ENCODE results near the gene CCDC88B.

- TF ChIP-seq EZH2 (IDR thresholded peaks at IDR 0.05; ENCODE audit: insufficient read depth, poor library complexity, severe bottlenecking) (no peak), EZH2phosphoT487 (IDR thresholded peaks at IDR 0.05; ENCODE audit: insufficient read depth, low read depth) (no peak)
Measured at GRCh38 chr11:64341429-64341828, 1.4 kb downstream of the CCDC88B start.
